GM12878 (cell line): ENCODE data around the gene TXLNB. TPM values are rescaled to one million over a fixed set of nuclear protein-coding genes. Genes with fewer than 3 reads are reported as not detected.

Experiments used
- ATAC-seq: fragments of 200-7000 bp; cut with Tn5 transposase; 3 replicates; pipeline ENCODE4 v1.9.1; 2020; ENCODE audit warnings: mild to moderate bottlenecking, moderate library complexity
- BruUV-seq: library from RNA; stranded (reverse); fragments of 400-500 nt; replicated peaks from 2 replicates; lab custom pipeline; 2021; lab: Mats Ljungman, UMichigan
- CTCF ChIA-PET: fragments of 300-600 bp; sonication (Branson Sonifier 250); formaldehyde crosslinking; extraction: SDS; loops from one replicate; lab custom pipeline; 2021; ENCODE audit warnings: inconsistent platforms; lab: Yijun Ruan, JAX
- POLR2A ChIA-PET: fragments of 350-600 bp; formaldehyde crosslinking; extraction: SDS; loops from one replicate; lab custom pipeline; 2021; ENCODE audit warnings: inconsistent platforms; lab: Charles Lee
- RAD21 ChIA-PET: fragments of 300-600 bp; sonication (Branson Sonifier 250); formaldehyde crosslinking; loops from one replicate; lab custom pipeline; 2023; ENCODE audit warnings: antibody characterized with exemption; ENCODE audit not compliant: unreplicated experiment; lab: Charles Lee
- SMC1A ChIA-PET: fragments of 300-600 bp; sonication (Branson Sonifier 250); formaldehyde crosslinking; loops from one replicate; lab custom pipeline; 2023; ENCODE audit not compliant: unreplicated experiment, uncharacterized antibody; lab: Charles Lee
- DNase-seq: peaks from one replicate; pipeline ENCODE4 v3.0.0-alpha.2; 2011; ENCODE audit warnings: low read depth, low spot score
- FAIRE-seq: peaks from 3 replicates; lab custom pipeline; 2011; peaks lifted over from hg19 to GRCh38; lab: Jason Lieb, UNC
- H2AFZ ChIP-seq: 2 replicates; pipeline ENCODE4 v1.6.0; 2011; ENCODE audit warnings: low read depth, low read length, control low read depth; ENCODE audit not compliant: control insufficient read depth
- H3K27ac ChIP-seq: 2 replicates; pipeline ENCODE4 v1.5.1; 2011; ENCODE audit warnings: control low read depth; ENCODE audit not compliant: control insufficient read depth, insufficient read depth
- H3K27me3 ChIP-seq, 2 experiments: replicated peaks in 1 of 2; 2 replicates each; pipeline versions ENCODE4 v1.6.0 to v1.6.1; 2011; ENCODE audit warnings: low read length in 1 of 2; ENCODE audit not compliant: control insufficient read depth in 2 of 2, insufficient read depth in 2 of 2
- H3K36me3 ChIP-seq, 2 experiments: 2 replicates each; pipeline ENCODE4 v1.5.1; 2011; ENCODE audit warnings: low read length in 1 of 2; ENCODE audit not compliant: control insufficient read depth in 2 of 2, insufficient read depth in 2 of 2
- H3K4me1 ChIP-seq: 2 replicates; pipeline ENCODE4 v1.6.1; 2011; ENCODE audit warnings: mild to moderate bottlenecking, low read length, moderate library complexity, mixed read lengths; ENCODE audit not compliant: control insufficient read depth, insufficient read depth
- H3K4me2 ChIP-seq: 2 replicates; pipeline ENCODE4 v1.6.0; 2011; ENCODE audit warnings: control low read depth; ENCODE audit not compliant: control insufficient read depth, insufficient read depth
- H3K4me3 ChIP-seq: fragments of 200-600 bp; sonication (generic); 2 replicates; pipeline ENCODE4 v1.5.1; 2016
- H3K79me2 ChIP-seq: 2 replicates; pipeline ENCODE4 v1.6.0; 2011; ENCODE audit warnings: low read length; ENCODE audit not compliant: control insufficient read depth, insufficient read depth
- H3K9ac ChIP-seq: 2 replicates; pipeline ENCODE4 v1.8.0; 2011; ENCODE audit warnings: low read length, control low read depth, mixed read lengths; ENCODE audit not compliant: control insufficient read depth, insufficient read depth
- H3K9me3 ChIP-seq: replicated peaks from 3 replicates; pipeline ENCODE4 v1.5.1; 2011; ENCODE audit warnings: mild to moderate bottlenecking, low read length; ENCODE audit not compliant: control insufficient read depth, insufficient read depth
- H4K20me1 ChIP-seq: 2 replicates; pipeline ENCODE4 v1.6.0; 2011; ENCODE audit not compliant: control insufficient read depth, insufficient read depth
- ASH2L ChIP-seq: fragments of 300-600, 200-600 bp; sonication (generic); IDR thresholded peaks from 2 replicates; pipeline ENCODE4 v1.6.1; 2017; ENCODE audit warnings: low read depth, mild to moderate bottlenecking, borderline replicate concordance
- CHD1 ChIP-seq: IDR thresholded peaks from 2 replicates; pipeline ENCODE4 v1.6.1; 2012; ENCODE audit warnings: low read depth, low read length, improper control_type of control experiment
- E4F1 ChIP-seq: fragments of 450-650 bp; IDR thresholded peaks from 2 replicates; pipeline ENCODE4 v1.6.1; 2018; ENCODE audit warnings: borderline replicate concordance, mild to moderate bottlenecking; ENCODE audit not compliant: partially characterized antibody
- MLLT1 ChIP-seq: fragments of 450-650 bp; IDR thresholded peaks from 2 replicates; pipeline ENCODE4 v1.6.1; 2016; ENCODE audit warnings: mild to moderate bottlenecking
- MYB ChIP-seq: fragments of 150-350 bp; IDR thresholded peaks from 2 replicates; pipeline ENCODE4 v1.6.1; 2014; ENCODE audit warnings: mild to moderate bottlenecking, low read depth, low read length, borderline replicate concordance
- MYC ChIP-seq: IDR thresholded peaks from 2 replicates; pipeline ENCODE4 v1.6.1; 2011; ENCODE audit warnings: mild to moderate bottlenecking, low read length, moderate library complexity, inconsistent platforms; ENCODE audit not compliant: insufficient read depth, insufficient replicate concordance, insufficient read length, severe bottlenecking
- NFIC ChIP-seq: IDR thresholded peaks from 2 replicates; pipeline ENCODE4 v1.6.1; 2012; ENCODE audit warnings: low read depth, mild to moderate bottlenecking, inconsistent platforms, low read length, moderate library complexity
- SMARCA5 ChIP-seq: fragments of 450-650 bp; IDR thresholded peaks from 2 replicates; pipeline ENCODE4 v1.6.1; 2017; ENCODE audit warnings: mild to moderate bottlenecking
- SPI1 ChIP-seq: IDR thresholded peaks from 2 replicates; pipeline ENCODE4 v1.6.1; 2011; ENCODE audit warnings: low read depth, mild to moderate bottlenecking, low read length, moderate library complexity, borderline replicate concordance; ENCODE audit not compliant: insufficient read depth
- TAF1 ChIP-seq: IDR thresholded peaks from 2 replicates; pipeline ENCODE4 v1.6.1; 2011; ENCODE audit warnings: mild to moderate bottlenecking, low read depth, low read length, borderline replicate concordance
- YBX1 ChIP-seq: fragments of 450-650 bp; IDR thresholded peaks from 2 replicates; pipeline ENCODE4 v1.6.1; 2016; ENCODE audit warnings: antibody characterized with exemption
- ZNF274 ChIP-seq: IDR thresholded peaks from one replicate; pipeline ENCODE4 v1.8.0; 2011; ENCODE audit not compliant: insufficient read length, insufficient read depth
- ZSCAN29 ChIP-seq: fragments of 450-650 bp; IDR thresholded peaks from 2 replicates; pipeline ENCODE4 v1.6.1; 2017; ENCODE audit warnings: mild to moderate bottlenecking, moderate library complexity
- WGBS: methylation state at CpG from one replicate; pipeline ENCODE4 v1.1.6; 2016; ENCODE audit warnings: low lambda C conversion rate; ENCODE audit not compliant: insufficient replicate concordance, insufficient coverage; ENCODE audit errors: missing lambda C conversion rate; 5-methylcytosine and 5-hydroxymethylcytosine counted together
- in situ Hi-C: fragments of 300-500 bp; cut with MboI; formaldehyde crosslinking; loops from 9 replicates; pipeline ENCODE4 v1.14.3; 2018; ENCODE audit warnings: mixed read lengths
- intact Hi-C: fragments of 100-400 bp; cut with micrococcal nuclease; formaldehyde crosslinking; loops from one replicate; pipeline ENCODE4 v1.14.2; 2022; ENCODE audit not compliant: unreplicated experiment
- polyA plus RNA-seq, 11 experiments: library from polyadenylated mRNA; depleted of rRNA in 4 of 11; unstranded in 6 of 11; stranded (reverse) in 5 of 11; fragments of >200 nt; fragmentation: Nextera tagmentation in 4 of 11; fragmentation: Illumina TruSeq in 1 of 11; extraction: Ambion mirVana in 4 of 11; extraction: Trizol in 1 of 11; gene quantifications; 1 replicate in 1 of 11; 2 replicates in 10 of 11; pipeline versions ENCODE4 v1.2.1 to v1.2.3, GENCODE V29; 2011 to 2016; ENCODE audit warnings: inconsistent platforms in 2 of 11, missing spikeins in 2 of 11, low read depth in 1 of 11
- total RNA-seq, 4 experiments: library from RNA; depleted of rRNA in 3 of 4; stranded (reverse); fragments of >200 nt in 3 of 4; fragmentation: Illumina TruSeq in 1 of 4; extraction: Trizol in 1 of 4; gene quantifications; 2 replicates each; pipeline versions ENCODE4 v1.2.1 to v1.2.3, GENCODE V29; 2013 to 2021
- TF ChIP-seq, protein P1 (sequence below), 3 experiments: IDR thresholded peaks in 2 of 3; conservative IDR thresholded peaks in 1 of 3; 2 replicates each; pipeline ENCODE4 v1.5.1; 2011; ENCODE audit warnings: low read depth in 3 of 3, low read length in 3 of 3, mild to moderate bottlenecking in 3 of 3, control low read depth in 2 of 3, moderate library complexity in 2 of 3, inconsistent platforms in 1 of 3, mixed read lengths in 1 of 3; ENCODE audit not compliant: control insufficient read depth in 2 of 3, insufficient read depth in 1 of 3; ENCODE audit errors: extremely low read depth in 1 of 3
- TF ChIP-seq, protein P2 (sequence below): IDR thresholded peaks from 2 replicates; pipeline ENCODE4 v1.6.1; 2011; ENCODE audit warnings: borderline replicate concordance, low read depth, mild to moderate bottlenecking, moderate library complexity, mixed read lengths, low read length; ENCODE audit not compliant: insufficient read depth; ENCODE audit errors: extremely low read length

Gene TXLNB
- total and polyA plus RNA-seq, 10 of the 15 experiments (the other 5 are each of a cell fraction or from before 2014, with no cell fraction given): 0.07 to 1.3 (median 0.22) TPM; not detected in 1

DNA sequence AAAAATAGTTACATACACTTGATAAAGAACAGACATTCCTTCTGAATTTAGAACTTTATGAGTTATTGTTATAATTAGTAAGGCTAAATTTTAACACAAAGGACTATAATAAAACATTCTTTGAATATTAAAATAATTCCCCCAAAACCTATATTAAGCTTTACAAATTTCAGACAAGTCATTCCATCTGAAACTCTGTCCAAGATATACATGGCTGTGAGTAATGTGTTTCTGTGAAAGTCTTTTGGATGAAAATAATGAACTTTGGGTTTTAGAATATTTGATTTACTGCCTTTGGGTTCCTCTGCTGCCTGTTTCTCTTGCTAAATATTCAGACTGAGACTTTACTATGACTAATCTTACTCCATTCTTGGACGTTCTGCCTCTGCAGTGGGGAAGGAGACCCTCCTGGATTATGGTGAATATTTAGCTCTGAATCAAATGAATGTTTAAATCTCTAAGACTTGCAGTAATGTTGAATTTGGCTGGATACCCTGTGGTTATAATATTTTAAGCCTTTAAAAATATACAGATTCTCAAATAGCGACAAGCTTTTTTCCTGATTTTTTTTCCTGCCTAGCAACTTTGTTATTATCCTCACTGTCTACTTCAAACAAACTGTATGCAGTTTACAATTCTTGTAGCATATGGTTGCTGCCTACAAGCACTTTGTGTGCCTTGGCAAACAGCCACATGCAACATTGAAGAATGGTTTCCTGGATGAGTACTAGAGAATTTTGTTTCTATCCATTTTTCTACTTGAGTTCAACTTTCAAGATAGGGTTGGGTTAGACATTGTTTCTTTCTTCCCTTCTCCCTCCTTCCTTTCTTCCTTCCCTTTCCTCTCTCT is 51.4 kb downstream of the TXLNB start:
- H3K27me3 ChIP-seq: no peaks in the 10 kb centered on the region
- H2AFZ ChIP-seq: no peak overlapping the region
- no peaks in the 10 kb centered on the region for H4K20me1 ChIP-seq
- 50% methylated on average over 2 of the region's 2 CpGs for WGBS
- H3K36me3 ChIP-seq: no peaks in the 10 kb centered on the region
- no peak overlapping the region for H3K27ac ChIP-seq
- ChIA-PET POLR2A (no interaction called here), CTCF (interaction anchor here (0.9 to 2.0 kb wide), 4 partner anchors 10 to 21 kb away, joined by 3 to 9 read pairs (median 4); no protein-coding TSS in a partner anchor), RAD21 (interaction anchor here (1.7 kb wide), 1 partner anchor 21 kb away, joined by 6 read pairs; no protein-coding TSS in a partner anchor), SMC1A (interaction anchor here (0.8 to 1.6 kb wide), 4 partner anchors 10 to 29 kb away, joined by 3 to 5 read pairs (median 4); no protein-coding TSS in a partner anchor)
- H3K4me1 ChIP-seq: no peaks in the 10 kb centered on the region
- no peaks in the 10 kb centered on the region for H3K79me2 ChIP-seq
- H3K9me3 ChIP-seq: no peaks in the 10 kb centered on the region; the same call in 2 of the 3 replicates
- H3K4me2 ChIP-seq: no peak overlapping the region
- H3K4me3 ChIP-seq: no peak overlapping the region
- intact Hi-C loops: no loop called here
- in situ Hi-C loops: no loop called here
- ATAC-seq (no peak), DNase-seq (no peak), FAIRE-seq (no peak)
- no TSS peak for BruUV-seq
- H3K9ac ChIP-seq: no peak overlapping the region
- TF ChIP-seq, protein P1, sequence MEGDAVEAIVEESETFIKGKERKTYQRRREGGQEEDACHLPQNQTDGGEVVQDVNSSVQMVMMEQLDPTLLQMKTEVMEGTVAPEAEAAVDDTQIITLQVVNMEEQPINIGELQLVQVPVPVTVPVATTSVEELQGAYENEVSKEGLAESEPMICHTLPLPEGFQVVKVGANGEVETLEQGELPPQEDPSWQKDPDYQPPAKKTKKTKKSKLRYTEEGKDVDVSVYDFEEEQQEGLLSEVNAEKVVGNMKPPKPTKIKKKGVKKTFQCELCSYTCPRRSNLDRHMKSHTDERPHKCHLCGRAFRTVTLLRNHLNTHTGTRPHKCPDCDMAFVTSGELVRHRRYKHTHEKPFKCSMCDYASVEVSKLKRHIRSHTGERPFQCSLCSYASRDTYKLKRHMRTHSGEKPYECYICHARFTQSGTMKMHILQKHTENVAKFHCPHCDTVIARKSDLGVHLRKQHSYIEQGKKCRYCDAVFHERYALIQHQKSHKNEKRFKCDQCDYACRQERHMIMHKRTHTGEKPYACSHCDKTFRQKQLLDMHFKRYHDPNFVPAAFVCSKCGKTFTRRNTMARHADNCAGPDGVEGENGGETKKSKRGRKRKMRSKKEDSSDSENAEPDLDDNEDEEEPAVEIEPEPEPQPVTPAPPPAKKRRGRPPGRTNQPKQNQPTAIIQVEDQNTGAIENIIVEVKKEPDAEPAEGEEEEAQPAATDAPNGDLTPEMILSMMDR (IDR thresholded peaks at IDR 0.05 in 2 of 3, conservative IDR thresholded peaks at IDR 0.05 in 1 of 3; ENCODE audit: control insufficient read depth in 2 of 3, extremely low read depth in 1 of 3, insufficient read depth in 1 of 3, low read depth in 3 of 3, low read length in 3 of 3): no peak
- TF ChIP-seq YBX1 (no peak), TAF1 (no peak), SMARCA5 (no peak), ZNF274 (no peak), CHD1 (no peak), MLLT1 (no peak), MYC (no peak), ASH2L (no peak), E4F1 (no peak), ZSCAN29 (no peak), SPI1 (no peak), NFIC (no peak), MYB (no peak)
- TF ChIP-seq, protein P2, sequence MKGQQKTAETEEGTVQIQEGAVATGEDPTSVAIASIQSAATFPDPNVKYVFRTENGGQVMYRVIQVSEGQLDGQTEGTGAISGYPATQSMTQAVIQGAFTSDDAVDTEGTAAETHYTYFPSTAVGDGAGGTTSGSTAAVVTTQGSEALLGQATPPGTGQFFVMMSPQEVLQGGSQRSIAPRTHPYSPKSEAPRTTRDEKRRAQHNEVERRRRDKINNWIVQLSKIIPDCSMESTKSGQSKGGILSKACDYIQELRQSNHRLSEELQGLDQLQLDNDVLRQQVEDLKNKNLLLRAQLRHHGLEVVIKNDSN: no peak
